NT2/D1 (cell line): Measurements from ENCODE around the gene SELENOO.

Experiments
- DNase-seq: peaks from one replicate; pipeline ENCODE4 v3.0.0-alpha.2; 2011; ENCODE audit warnings: low read depth, low spot score
- H3K27me3 ChIP-seq: 2 replicates; pipeline ENCODE4 v1.6.0; 2011; ENCODE audit warnings: mild to moderate bottlenecking; ENCODE audit not compliant: insufficient read length, insufficient read depth
- H3K36me3 ChIP-seq: 2 replicates; pipeline ENCODE4 v1.6.1; 2011; ENCODE audit warnings: mild to moderate bottlenecking, low read length, mixed read lengths; ENCODE audit not compliant: insufficient read depth, insufficient read length
- H3K4me1 ChIP-seq: 2 replicates; pipeline ENCODE4 v1.5.1; 2011; ENCODE audit not compliant: insufficient read depth, insufficient read length
- H3K4me3 ChIP-seq: 2 replicates; pipeline ENCODE4 v1.5.1; 2011; ENCODE audit warnings: low read depth; ENCODE audit not compliant: insufficient read length
- H3K9ac ChIP-seq: 2 replicates; pipeline ENCODE4 v1.6.0; 2011; ENCODE audit warnings: low read depth; ENCODE audit not compliant: insufficient read length
- H3K9me3 ChIP-seq: 2 replicates; pipeline ENCODE4 v1.5.1; 2011; ENCODE audit warnings: mild to moderate bottlenecking, low read length; ENCODE audit not compliant: insufficient read depth
- SUZ12 ChIP-seq: IDR thresholded peaks from 2 replicates; pipeline ENCODE4 v1.6.1; 2011; ENCODE audit not compliant: insufficient read length, insufficient read depth; ENCODE audit errors: extremely low read depth
- YY1 ChIP-seq: IDR thresholded peaks from 2 replicates; pipeline ENCODE4 v1.6.1; 2011; ENCODE audit not compliant: insufficient read length, insufficient read depth
- ZNF274 ChIP-seq: IDR thresholded peaks from 2 replicates; pipeline ENCODE4 v1.6.1; 2011; ENCODE audit warnings: mild to moderate bottlenecking, low read depth, low read length

Gene SELENOO

GRCh38 chr22:50169774-50170341 lies 31.0 kb upstream of the SELENOO start:
- DNase-seq, result no peak
- H3K4me3 ChIP-seq, result peak overlapping the region; percentile 36
- TF ChIP-seq YY1 (no peak), ZNF274 (no peak), SUZ12 (no peak)
- peaks cover 27% of the 10 kb centered on the region for H3K27me3 ChIP-seq
- H3K9ac ChIP-seq, result peak overlapping the region; percentile 42
- peaks cover 4% of the 10 kb centered on the region for H3K4me1 ChIP-seq
- H3K9me3 ChIP-seq, result no peaks in the 10 kb centered on the region
- H3K36me3 ChIP-seq, result no peaks in the 10 kb centered on the region

- H3K36me3 ChIP-seq, result no peaks in the 10 kb centered on the region
- TF ChIP-seq ZNF274 (no peak), YY1 (no peak), SUZ12 (no peak)
- DNase-seq, result no peak
- peak within 1 kb of the TSS; percentile 61 for H3K9ac ChIP-seq
- H3K27me3 ChIP-seq, result peaks cover 27% of the 10 kb centered on the region
- H3K9me3 ChIP-seq, result no peaks in the 10 kb centered on the region
- H3K4me3 ChIP-seq, result peak within 1 kb of the TSS; percentile 62
- H3K4me1 ChIP-seq, result peaks cover 4% of the 10 kb centered on the region
Measured at GRCh38 chr22:50170453-50171318, 30.1 kb upstream of the SELENOO start, which contains the start of gene PANX2. PANX2 (plus strand) TSS chr22:50170731; CDS start chr22:50170731, 0 bp downstream.

GRCh38 chr22:50171319-50171964 lies 29.4 kb upstream of the SELENOO start:
- Histone ChIP-seq H3K27me3 (peaks cover 27% of the 10 kb centered on the region), H3K9me3 (no peaks in the 10 kb centered on the region), H3K4me3 (no peak overlapping the region), H3K9ac (no peak overlapping the region), H3K36me3 (no peaks in the 10 kb centered on the region), H3K4me1 (peaks cover 5% of the 10 kb centered on the region)
- DNase-seq, result no peak
- TF ChIP-seq YY1 (no peak), SUZ12 (no peak), ZNF274 (no peak)

- no peak overlapping the region for H3K4me3 ChIP-seq
- H3K36me3 ChIP-seq, result no peaks in the 10 kb centered on the region
- H3K4me1 ChIP-seq, result peaks cover 6% of the 10 kb centered on the region
- TF ChIP-seq ZNF274, result no peak
- no peak for TF ChIP-seq SUZ12
- TF ChIP-seq YY1, result no peak
- no peak overlapping the region for H3K9ac ChIP-seq
- DNase-seq, result no peak
- no peaks in the 10 kb centered on the region for H3K9me3 ChIP-seq
- peaks cover 27% of the 10 kb centered on the region for H3K27me3 ChIP-seq
Measured at GRCh38 chr22:50171965-50172421, 28.8 kb upstream of the SELENOO start.

- TF ChIP-seq SUZ12 (no peak), ZNF274 (no peak), YY1 (no peak)
- DNase-seq, result no peak
- Histone ChIP-seq H3K27me3 (peaks cover 24% of the 10 kb centered on the region), H3K9ac (no peak overlapping the region), H3K4me3 (no peak overlapping the region), H3K36me3 (no peaks in the 10 kb centered on the region), H3K4me1 (peaks cover 7% of the 10 kb centered on the region), H3K9me3 (no peaks in the 10 kb centered on the region)
Measured at GRCh38 chr22:50173311-50173982, 27.4 kb upstream of the SELENOO start.

- no peak for DNase-seq
- TF ChIP-seq SUZ12, result no peak
- no peak for TF ChIP-seq YY1
- Histone ChIP-seq H3K4me3 (no peak overlapping the region), H3K27me3 (peaks cover 21% of the 10 kb centered on the region), H3K4me1 (peaks cover 9% of the 10 kb centered on the region), H3K36me3 (no peaks in the 10 kb centered on the region), H3K9me3 (no peaks in the 10 kb centered on the region), H3K9ac (no peak overlapping the region)
Measured at GRCh38 chr22:50173983-50174355, 26.8 kb upstream of the SELENOO start.
